GM23248 (cell line): ENCODE measurements around the gene TUBA4A. TPM values are rescaled to one million over a fixed set of nuclear protein-coding genes. Genes with fewer than 3 reads are reported as not detected.

Source experiments
- DNase-seq: peaks from one replicate; pipeline ENCODE4 v3.0.0-alpha.2; 2015
- H2AFZ ChIP-seq: fragments of 200-600 bp; sonication (generic); 2 replicates; pipeline ENCODE4 v1.6.1; 2016; ENCODE audit warnings: antibody characterized with exemption
- H3F3A ChIP-seq: fragments of 200-600 bp; sonication (generic); 2 replicates; pipeline ENCODE4 v1.6.1; 2016; ENCODE audit warnings: mild to moderate bottlenecking, antibody characterized with exemption, mixed run types; ENCODE audit not compliant: insufficient read depth
- H3K27ac ChIP-seq: fragments of 200-600 bp; sonication (generic); 2 replicates; pipeline ENCODE4 v1.5.1; 2016; ENCODE audit warnings: mild to moderate bottlenecking
- H3K27me3 ChIP-seq: fragments of 200-600 bp; sonication (generic); replicated peaks from 2 replicates; pipeline ENCODE4 v1.6.1; 2016; ENCODE audit warnings: mild to moderate bottlenecking; ENCODE audit not compliant: insufficient read depth
- H3K36me3 ChIP-seq: fragments of 200-600 bp; sonication (generic); 2 replicates; pipeline ENCODE4 v1.6.1; 2016; ENCODE audit warnings: low read depth, mild to moderate bottlenecking
- H3K4me1 ChIP-seq: fragments of 200-600 bp; sonication (generic); 2 replicates; pipeline ENCODE4 v1.6.1; 2016; ENCODE audit warnings: mild to moderate bottlenecking; ENCODE audit not compliant: insufficient read depth
- H3K4me2 ChIP-seq: fragments of 200-600 bp; sonication (generic); one replicate; pipeline ENCODE4 v1.6.1; 2016; ENCODE audit warnings: mild to moderate bottlenecking; ENCODE audit not compliant: unreplicated experiment
- H3K4me3 ChIP-seq: fragments of 200-600 bp; sonication (generic); 2 replicates; pipeline ENCODE4 v1.5.1; 2016; ENCODE audit warnings: mild to moderate bottlenecking
- H3K79me2 ChIP-seq: fragments of 200-600 bp; sonication (generic); 2 replicates; pipeline ENCODE4 v1.6.1; 2016; ENCODE audit warnings: mild to moderate bottlenecking; ENCODE audit not compliant: insufficient read depth
- H3K9ac ChIP-seq: fragments of 200-600 bp; sonication (generic); 2 replicates; pipeline ENCODE4 v1.6.1; 2016; ENCODE audit warnings: mild to moderate bottlenecking
- H3K9me2 ChIP-seq: fragments of 200-600 bp; sonication (generic); 2 replicates; pipeline ENCODE4 v1.6.1; 2016; ENCODE audit warnings: mixed run types, mild to moderate bottlenecking, moderate library complexity; ENCODE audit not compliant: insufficient read depth
- H3K9me3 ChIP-seq: fragments of 200-600 bp; sonication (generic); one replicate; pipeline ENCODE4 v1.6.1; 2017; ENCODE audit warnings: low read depth
- H4K20me1 ChIP-seq: fragments of 200-600 bp; sonication (generic); 2 replicates; pipeline ENCODE4 v1.6.0; 2016; ENCODE audit not compliant: insufficient read depth
- EZH2 ChIP-seq: fragments of 200-600 bp; sonication (generic); IDR thresholded peaks from 2 replicates; pipeline ENCODE4 v1.6.1; 2018; ENCODE audit warnings: antibody characterized with exemption, mild to moderate bottlenecking; ENCODE audit not compliant: insufficient read depth, poor library complexity, severe bottlenecking
- EZH2phosphoT487 ChIP-seq: fragments of 200-600 bp; sonication (generic); IDR thresholded peaks from 2 replicates; pipeline ENCODE4 v1.6.1; 2018; ENCODE audit warnings: antibody characterized with exemption, moderate library complexity, mild to moderate bottlenecking, low read depth; ENCODE audit not compliant: insufficient read depth
- WGBS, 2 experiments: methylation state at CpG; one replicate each; pipeline ENCODE4 v1.1.6; 2015 to 2017; ENCODE audit warnings: low lambda C conversion rate in 2 of 2, low coverage in 1 of 2; ENCODE audit errors: missing lambda C conversion rate in 2 of 2; 5-methylcytosine and 5-hydroxymethylcytosine counted together
- in situ Hi-C: fragments of 300-500 bp; cut with MboI; formaldehyde crosslinking; loops from 2 replicates; pipeline ENCODE4 v1.15.0; 2020
- polyA plus RNA-seq: library from polyadenylated mRNA; unstranded; fragments of >200 nt; fragmentation: Nextera tagmentation; extraction: Ambion mirVana; gene quantifications from 2 replicates; pipeline ENCODE4 v1.2.1, GENCODE V29; 2016
- total RNA-seq: library from RNA; depleted of rRNA; stranded (reverse); fragments of >200 nt; shearing (Covaris generic); gene quantifications from 2 replicates; pipeline ENCODE4 v1.2.3, GENCODE V29; 2014

The TUBA4A gene
- total and polyA plus RNA-seq, 2 experiments from 2014 or later, result 14.3 to 14.5 TPM

DNA sequence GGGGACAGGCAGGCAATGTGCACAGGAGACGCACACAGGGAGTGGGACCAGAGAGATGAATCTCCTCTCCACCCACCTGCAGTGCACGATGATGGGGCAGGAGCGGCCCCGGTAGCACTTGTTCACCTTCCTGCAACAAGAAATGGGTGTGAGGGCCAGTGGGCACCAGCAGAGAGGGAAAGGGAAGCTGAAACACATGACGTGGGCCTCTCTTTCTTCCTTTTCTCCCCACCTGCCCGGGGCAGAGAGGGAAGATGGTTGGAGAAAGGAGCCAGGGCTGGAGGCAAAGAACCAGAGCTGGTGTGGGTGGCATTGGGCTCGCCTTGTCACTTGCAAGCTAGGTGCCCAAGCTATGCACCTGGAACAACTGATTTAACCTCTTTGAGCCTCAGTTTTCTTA, 37.7 kb upstream of the TUBA4A start:
- no peak overlapping the region for H3K4me2 ChIP-seq
- H3K9me2 ChIP-seq, result no peaks in the 10 kb centered on the region
- H3K4me3 ChIP-seq, result no peak overlapping the region
- H3K36me3 ChIP-seq, result no peaks in the 10 kb centered on the region
- in situ Hi-C loops, result no loop called here
- H3F3A ChIP-seq, result peaks cover 8% of the 10 kb centered on the region
- no peaks in the 10 kb centered on the region for H3K27me3 ChIP-seq
- no peak overlapping the region for H3K27ac ChIP-seq
- no peaks in the 10 kb centered on the region for H3K79me2 ChIP-seq
- 87 to 88% methylated on average over 7 of the region's 7 CpGs for WGBS, 2 experiments
- no peak overlapping the region for H3K9ac ChIP-seq
- H4K20me1 ChIP-seq, result no peaks in the 10 kb centered on the region
- peaks cover 18% of the 10 kb centered on the region for H3K4me1 ChIP-seq
- no peaks in the 10 kb centered on the region for H3K9me3 ChIP-seq
- no peak overlapping the region for H2AFZ ChIP-seq
- TF ChIP-seq EZH2phosphoT487 (no peak), EZH2 (no peak)
- DNase-seq, result no peak

DNA sequence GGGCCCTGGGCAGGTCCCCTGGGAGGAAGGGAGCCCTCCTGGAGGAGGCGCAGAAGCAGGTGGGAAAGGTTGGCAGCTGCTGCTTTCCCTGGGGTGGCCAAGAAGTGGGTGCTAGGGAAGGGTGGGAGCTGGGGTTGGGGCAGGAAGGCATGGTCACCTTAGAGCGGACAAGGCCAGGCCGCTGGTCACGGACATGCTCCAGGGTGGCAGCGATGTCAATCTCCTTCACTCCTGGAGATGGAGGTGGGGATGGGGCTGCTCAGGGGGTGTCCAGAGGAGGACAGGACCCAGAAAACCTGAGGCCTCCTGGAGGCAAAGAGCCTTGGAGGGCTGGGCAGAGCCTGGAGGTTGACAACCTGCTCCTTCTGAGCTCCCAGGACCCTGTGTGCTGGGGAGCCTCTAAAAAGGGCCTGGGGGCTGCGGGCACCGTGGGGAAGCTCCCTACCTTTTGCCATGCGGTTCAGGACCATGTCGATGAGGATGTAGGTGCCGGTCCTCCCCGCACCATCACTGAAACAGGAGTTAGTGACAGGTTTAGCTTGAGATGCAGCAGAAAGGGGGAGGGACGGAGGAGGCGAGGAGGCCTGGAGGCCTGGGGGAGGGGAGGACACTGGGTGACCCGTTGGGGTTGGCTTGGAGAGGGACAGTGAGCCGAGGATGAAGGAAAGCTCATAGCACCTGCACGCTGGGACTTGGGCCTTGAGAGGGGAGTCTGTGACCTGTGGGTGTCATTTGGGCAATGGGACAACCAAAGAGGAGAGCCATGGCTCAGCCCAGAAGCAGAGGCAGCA, 36.9 kb upstream of the TUBA4A start:
- H3K4me3 ChIP-seq, result no peak overlapping the region
- no peak overlapping the region for H2AFZ ChIP-seq
- no peak overlapping the region for H3K9ac ChIP-seq
- H3K27ac ChIP-seq, result no peak overlapping the region
- H3K36me3 ChIP-seq, result no peaks in the 10 kb centered on the region
- peaks cover 8% of the 10 kb centered on the region for H3F3A ChIP-seq
- DNase-seq, result no peak
- H3K27me3 ChIP-seq, result no peaks in the 10 kb centered on the region
- peaks cover 22% of the 10 kb centered on the region for H3K4me1 ChIP-seq
- TF ChIP-seq EZH2phosphoT487 (no peak), EZH2 (no peak)
- WGBS, 2 experiments, result 80 to 87% methylated on average over 15 to 16 of the region's 16 CpGs
- H3K4me2 ChIP-seq, result no peak overlapping the region
- no peaks in the 10 kb centered on the region for H3K9me2 ChIP-seq
- no peaks in the 10 kb centered on the region for H4K20me1 ChIP-seq
- no peaks in the 10 kb centered on the region for H3K9me3 ChIP-seq
- in situ Hi-C loops, result no loop called here
- no peaks in the 10 kb centered on the region for H3K79me2 ChIP-seq

- Histone ChIP-seq H3K27me3 (no peaks in the 10 kb centered on the region), H3K9me3 (no peaks in the 10 kb centered on the region), H3K4me1 (peaks cover 22% of the 10 kb centered on the region), H3K4me2 (peak overlapping the region; percentile 30), H3K27ac (peak overlapping the region; percentile 63), H3K36me3 (no peaks in the 10 kb centered on the region), H2AFZ (no peak overlapping the region), H3F3A (peaks cover 8% of the 10 kb centered on the region), H4K20me1 (no peaks in the 10 kb centered on the region), H3K9ac (peak overlapping the region; percentile 22; the same call in 1 of the 2 replicates), H3K79me2 (no peaks in the 10 kb centered on the region), H3K9me2 (no peaks in the 10 kb centered on the region), H3K4me3 (no peak overlapping the region)
- 5 to 10% methylated on average over 13 to 16 of the region's 16 CpGs for WGBS, 2 experiments
- DNase-seq, result peak; percentile 91
- in situ Hi-C loops, result no loop called here
- no peak for TF ChIP-seq EZH2
- no peak for TF ChIP-seq EZH2phosphoT487
Observed at GRCh38 chr2:219289537-219290361, 36.0 kb upstream of the TUBA4A start.

DNA sequence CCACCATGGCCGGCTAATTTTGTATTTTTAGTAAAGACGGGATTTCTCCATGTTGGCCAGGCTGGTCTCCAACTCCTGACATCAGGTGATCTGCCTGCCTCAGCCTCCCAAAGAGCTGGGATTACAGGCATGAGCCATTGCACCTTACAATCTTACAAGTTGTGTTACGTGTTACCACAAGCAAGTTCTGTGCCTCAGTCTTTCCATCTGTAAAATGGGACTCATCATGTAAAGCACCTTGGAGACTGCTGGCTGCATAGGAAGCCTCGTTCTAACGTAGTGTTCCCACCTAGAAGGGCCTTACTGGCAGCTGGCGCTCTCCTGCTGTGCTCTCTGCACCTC, 35.4 kb upstream of the TUBA4A start:
- Histone ChIP-seq H3K27ac (peak overlapping the region; percentile 63), H3K4me3 (no peak overlapping the region), H3K4me2 (peak overlapping the region; percentile 30), H3K9me3 (no peaks in the 10 kb centered on the region), H3K27me3 (no peaks in the 10 kb centered on the region), H3F3A (peaks cover 8% of the 10 kb centered on the region), H3K79me2 (no peaks in the 10 kb centered on the region), H3K36me3 (no peaks in the 10 kb centered on the region), H3K4me1 (peaks cover 22% of the 10 kb centered on the region), H4K20me1 (no peaks in the 10 kb centered on the region), H3K9me2 (no peaks in the 10 kb centered on the region), H3K9ac (peak overlapping the region; percentile 22; the same call in 1 of the 2 replicates), H2AFZ (no peak overlapping the region)
- WGBS, 2 experiments, result 55 to 59% methylated on average over 6 of the region's 6 CpGs
- no peak for DNase-seq
- no peak for TF ChIP-seq EZH2
- no peak for TF ChIP-seq EZH2phosphoT487
- in situ Hi-C loops, result no loop called here
